IMR-90 (cell line): Measurements from ENCODE around the gene PMM1.
"Not testable (repeated sequence)": the region's sequence is repeated elsewhere in the genome, so short reads cannot be mapped to it uniquely, and the experiment has no call there.

ENCODE experiments used
- BHLHE40 ChIP-seq: fragments of 150-350 bp; IDR thresholded peaks from 2 replicates; pipeline ENCODE4 v1.6.1; 2016; ENCODE audit warnings: mild to moderate bottlenecking, low read depth, low read length
- CEBPB ChIP-seq: IDR thresholded peaks from 2 replicates; pipeline ENCODE4 v1.6.1; 2012; ENCODE audit warnings: low read depth, low read length, improper control_type of control experiment
- CTCF ChIP-seq: conservative IDR thresholded peaks from 2 replicates; pipeline ENCODE4 v1.5.1; 2012; ENCODE audit warnings: mild to moderate bottlenecking, low read depth, low read length, improper control_type of control experiment
- FOS ChIP-seq: fragments of 150-350 bp; IDR thresholded peaks from 2 replicates; pipeline ENCODE4 v1.6.1; 2016; ENCODE audit warnings: low read depth, low read length
- MAZ ChIP-seq: IDR thresholded peaks from 2 replicates; pipeline ENCODE4 v1.6.1; 2012; ENCODE audit warnings: low read depth, mild to moderate bottlenecking, low read length, improper control_type of control experiment, moderate library complexity, borderline replicate concordance
- MXI1 ChIP-seq: IDR thresholded peaks from 2 replicates; pipeline ENCODE4 v1.6.1; 2012; ENCODE audit warnings: low read depth, mild to moderate bottlenecking, low read length, moderate library complexity, borderline replicate concordance
- POLR2A ChIP-seq: IDR thresholded peaks from 2 replicates; pipeline ENCODE4 v1.6.1; 2012; ENCODE audit warnings: mild to moderate bottlenecking, low read depth, low read length
- RAD21 ChIP-seq: IDR thresholded peaks from 2 replicates; pipeline ENCODE4 v1.6.1; 2012; ENCODE audit warnings: low read length, improper control_type of control experiment
- RCOR1 ChIP-seq: IDR thresholded peaks from 2 replicates; pipeline ENCODE4 v1.6.1; 2012; ENCODE audit warnings: mild to moderate bottlenecking, low read length, improper control_type of control experiment; ENCODE audit not compliant: insufficient replicate concordance

- TF ChIP-seq CTCF, POLR2A, RAD21, MXI1, BHLHE40, MAZ, RCOR1, CEBPB, FOS: not testable (repeated sequence)
These were observed 45.0 kb upstream of the PMM1 start for GRCh38 chr22:41634610-41635009.
